Neural progenitor cell (in vitro differentiated cells): ENCODE results near the gene LYPLA2. TPM values are rescaled to one million over a fixed set of nuclear protein-coding genes. Genes with fewer than 3 reads are reported as not detected.

Experiments
- DNase-seq: peaks from one replicate; pipeline ENCODE4 v3.0.0-alpha.2; 2016; ENCODE audit warnings: low spot score
- H2AFZ ChIP-seq: fragments of 200-600 bp; sonication (generic); replicated peaks from 2 replicates; pipeline ENCODE4 v1.6.1; 2016; ENCODE audit warnings: antibody characterized with exemption
- H3F3A ChIP-seq: fragments of 200-600 bp; sonication (generic); 2 replicates; pipeline ENCODE4 v1.6.1; 2016; ENCODE audit warnings: antibody characterized with exemption, low read depth
- H3K27ac ChIP-seq: fragments of 200-600 bp; sonication (generic); 2 replicates; pipeline ENCODE4 v1.5.1; 2016; ENCODE audit warnings: mild to moderate bottlenecking
- H3K27me3 ChIP-seq: fragments of 200-600 bp; sonication (generic); 2 replicates; pipeline ENCODE4 v1.6.1; 2016; ENCODE audit warnings: mild to moderate bottlenecking, moderate library complexity
- H3K36me3 ChIP-seq: fragments of 200-600 bp; sonication (generic); 2 replicates; pipeline ENCODE4 v1.5.1; 2016
- H3K4me1 ChIP-seq: fragments of 200-600 bp; sonication (generic); 2 replicates; pipeline ENCODE4 v1.6.1; 2016; ENCODE audit warnings: mixed run types
- H3K4me2 ChIP-seq: fragments of 200-600 bp; sonication (generic); 2 replicates; pipeline ENCODE4 v1.6.1; 2016
- H3K4me3 ChIP-seq: fragments of 200-600 bp; sonication (generic); 2 replicates; pipeline ENCODE4 v1.5.1; 2016
- H3K79me2 ChIP-seq: fragments of 200-600 bp; sonication (generic); 2 replicates; pipeline ENCODE4 v1.6.1; 2016; ENCODE audit warnings: low read depth
- H3K9ac ChIP-seq: fragments of 200-600 bp; sonication (generic); 2 replicates; pipeline ENCODE4 v1.6.1; 2016
- H3K9me3 ChIP-seq: fragments of 200-600 bp; sonication (generic); 2 replicates; pipeline ENCODE4 v1.5.1; 2016; ENCODE audit warnings: low read depth
- H4K20me1 ChIP-seq: fragments of 200-600 bp; sonication (generic); 2 replicates; pipeline ENCODE4 v1.6.1; 2016; ENCODE audit warnings: low read depth
- H3K27ac Mint-ChIP-seq: 3 replicates; pipeline ENCODE4 v1.8.0; 2021; ENCODE audit warnings: mixed read lengths
- H3K27me3 Mint-ChIP-seq: 2 replicates; pipeline ENCODE4 v1.8.0; 2022; ENCODE audit warnings: low read depth, mild to moderate bottlenecking, inconsistent platforms, moderate library complexity, mixed read lengths; ENCODE audit not compliant: insufficient read depth
- H3K36me3 Mint-ChIP-seq: 3 replicates; pipeline ENCODE4 v1.8.0; 2021; ENCODE audit warnings: mixed read lengths
- H3K4me1 Mint-ChIP-seq: 3 replicates; pipeline ENCODE4 v1.8.0; 2021; ENCODE audit warnings: mixed read lengths
- H3K4me3 Mint-ChIP-seq: 3 replicates; pipeline ENCODE4 v1.8.0; 2021; ENCODE audit warnings: mild to moderate bottlenecking, moderate library complexity, mixed read lengths
- H3K9me3 Mint-ChIP-seq: 3 replicates; pipeline ENCODE4 v1.8.0; 2020; ENCODE audit warnings: mixed read lengths
- CTCF ChIP-seq: fragments of 200-600 bp; sonication (generic); IDR thresholded peaks from 2 replicates; pipeline ENCODE4 v1.5.1; 2017; ENCODE audit warnings: antibody characterized with exemption, mild to moderate bottlenecking
- EZH2 ChIP-seq: fragments of 200-600 bp; sonication (generic); IDR thresholded peaks from 2 replicates; pipeline ENCODE4 v1.6.1; 2017; ENCODE audit warnings: antibody characterized with exemption, mild to moderate bottlenecking, moderate library complexity
- EZH2phosphoT487 ChIP-seq: fragments of 200-600 bp; sonication (generic); IDR thresholded peaks from 2 replicates; pipeline ENCODE4 v1.6.1; 2017; ENCODE audit warnings: antibody characterized with exemption
- total RNA-seq: library from RNA; depleted of rRNA; stranded (reverse); fragments of >200 nt; gene quantifications from 2 replicates; pipeline ENCODE4 v1.2.3, GENCODE V29; 2015; ENCODE audit warnings: low replicate concordance

Gene LYPLA2
- total RNA-seq, 1 donor from 2014 or later, result 41.8 TPM

GRCh38 chr1:23774174-23774880, 16.6 kb upstream of the LYPLA2 start:
- H3K4me1 Mint-ChIP-seq, result peaks cover 14% of the 10 kb centered on the region
- H3K9me3 ChIP-seq, result no peaks in the 10 kb centered on the region
- H3K27me3 ChIP-seq, result no peaks in the 10 kb centered on the region
- TF ChIP-seq EZH2 (no peak), CTCF (no peak), EZH2phosphoT487 (no peak)
- H2AFZ ChIP-seq, result no peak overlapping the region
- no peak overlapping the region for H3K4me3 ChIP-seq
- peaks cover 16% of the 10 kb centered on the region for H3F3A ChIP-seq
- no peak overlapping the region for H3K27ac Mint-ChIP-seq
- peaks cover 12% of the 10 kb centered on the region for H3K4me1 ChIP-seq
- H3K27ac ChIP-seq, result no peak overlapping the region
- no peaks in the 10 kb centered on the region for H3K36me3 Mint-ChIP-seq
- peaks cover 30% of the 10 kb centered on the region for H3K79me2 ChIP-seq
- DNase-seq, result no peak
- H3K4me3 Mint-ChIP-seq, result no peak overlapping the region
- no peaks in the 10 kb centered on the region for H3K36me3 ChIP-seq
- H3K4me2 ChIP-seq, result no peak overlapping the region
- peak overlapping the region; percentile 29 for H3K9ac ChIP-seq
- H3K9me3 Mint-ChIP-seq, result no peaks in the 10 kb centered on the region
- peaks cover 8% of the 10 kb centered on the region for H4K20me1 ChIP-seq
- no peaks in the 10 kb centered on the region for H3K27me3 Mint-ChIP-seq

GRCh38 chr1:23776217-23776616, 14.7 kb upstream of the LYPLA2 start:
- Histone ChIP-seq H3K9me3 (no peaks in the 10 kb centered on the region), H3F3A (peaks cover 16% of the 10 kb centered on the region), H3K79me2 (peaks cover 41% of the 10 kb centered on the region), H3K4me1 (peaks cover 13% of the 10 kb centered on the region), H3K27ac (no peak overlapping the region), H3K36me3 (no peaks in the 10 kb centered on the region), H2AFZ (no peak overlapping the region), H3K4me3 (no peak overlapping the region), H3K9ac (no peak overlapping the region), H3K27me3 (no peaks in the 10 kb centered on the region), H4K20me1 (peaks cover 13% of the 10 kb centered on the region), H3K4me2 (no peak overlapping the region)
- H3K9me3 Mint-ChIP-seq, result no peaks in the 10 kb centered on the region
- no peak for TF ChIP-seq EZH2phosphoT487
- no peak for TF ChIP-seq CTCF
- TF ChIP-seq EZH2, result no peak
- peaks cover 24% of the 10 kb centered on the region for H3K4me1 Mint-ChIP-seq
- DNase-seq, result no peak
- peak overlapping the region; percentile 98 for H3K4me3 Mint-ChIP-seq
- H3K36me3 Mint-ChIP-seq, result no peaks in the 10 kb centered on the region
- H3K27me3 Mint-ChIP-seq, result no peaks in the 10 kb centered on the region
- no peak overlapping the region for H3K27ac Mint-ChIP-seq

GRCh38 chr1:23777979-23778814, 12.7 kb upstream of the LYPLA2 start, which contains the start of gene PITHD1:
PITHD1 (plus strand) TSS chr1:23778418; CDS start chr1:23778516, 98 bp downstream.
- no peaks in the 10 kb centered on the region for H3K27me3 Mint-ChIP-seq
- Histone ChIP-seq H3K79me2 (peaks cover 58% of the 10 kb centered on the region), H2AFZ (peak within 1 kb of the TSS; percentile 65), H3K27ac (no peak within 1 kb of the TSS), H3K9me3 (no peaks in the 10 kb centered on the region), H4K20me1 (peaks cover 13% of the 10 kb centered on the region), H3K27me3 (no peaks in the 10 kb centered on the region), H3K36me3 (no peaks in the 10 kb centered on the region), H3K4me3 (peak within 1 kb of the TSS; percentile 82), H3F3A (peaks cover 16% of the 10 kb centered on the region), H3K9ac (peak within 1 kb of the TSS; percentile 87), H3K4me2 (peak within 1 kb of the TSS; percentile 96), H3K4me1 (peaks cover 13% of the 10 kb centered on the region)
- H3K27ac Mint-ChIP-seq, result peak within 1 kb of the TSS; percentile 70
- DNase-seq, result peak; percentile 96
- peak within 1 kb of the TSS; percentile 98 for H3K4me3 Mint-ChIP-seq
- no peak for TF ChIP-seq EZH2phosphoT487
- peak; percentile 4 for TF ChIP-seq CTCF
- H3K9me3 Mint-ChIP-seq, result no peaks in the 10 kb centered on the region
- peaks cover 24% of the 10 kb centered on the region for H3K4me1 Mint-ChIP-seq
- peaks cover 3% of the 10 kb centered on the region for H3K36me3 Mint-ChIP-seq
